Panc1 (cell line): Measurements from ENCODE around the gene KRI1. TPM values are rescaled to one million over a fixed set of nuclear protein-coding genes. Genes with fewer than 3 reads are reported as not detected.

Experiments
- ATAC-seq: fragments of 200-7000 bp; cut with Tn5 transposase; 2 replicates; pipeline ENCODE4 v1.9.1; 2020; ENCODE audit warnings: mild to moderate bottlenecking, moderate library complexity
- BruUV-seq: library from RNA; stranded (reverse); fragments of 400-500 nt; replicated peaks from 2 replicates; lab custom pipeline; 2021; lab: Mats Ljungman, UMichigan
- CTCF ChIA-PET: fragments of 300-600 bp; sonication (Branson Sonifier 250); formaldehyde crosslinking; loops from one replicate; lab custom pipeline; 2022; ENCODE audit warnings: antibody characterized with exemption; lab: Charles Lee
- POLR2A ChIA-PET: fragments of 300-600 bp; sonication (Branson Sonifier 250); formaldehyde crosslinking; loops from one replicate; lab custom pipeline; 2022; ENCODE audit warnings: antibody characterized with exemption; lab: Charles Lee
- DNase-seq: peaks from one replicate; pipeline ENCODE4 v3.0.0-alpha.2; 2010; ENCODE audit warnings: low read depth, low spot score
- H3K27ac ChIP-seq: 2 replicates; pipeline ENCODE4 v1.5.1; 2011; ENCODE audit warnings: mild to moderate bottlenecking, low read length, inconsistent platforms
- H3K27me3 ChIP-seq: fragments of 200-500 bp; sonication (Bioruptor generic); 2 replicates; pipeline ENCODE4 v1.6.0; 2014; ENCODE audit warnings: low read length, inconsistent platforms; ENCODE audit not compliant: control insufficient read depth, insufficient read depth
- H3K36me3 ChIP-seq: fragments of 200-500 bp; sonication (Bioruptor generic); 2 replicates; pipeline ENCODE4 v1.5.1; 2014; ENCODE audit warnings: inconsistent platforms, mild to moderate bottlenecking, low read length, moderate library complexity; ENCODE audit not compliant: control insufficient read depth, insufficient read depth
- H3K4me1 ChIP-seq: 2 replicates; pipeline ENCODE4 v1.5.1; 2011; ENCODE audit warnings: inconsistent platforms, mild to moderate bottlenecking, low read length, moderate library complexity; ENCODE audit not compliant: control insufficient read depth, insufficient read depth
- H3K4me3 ChIP-seq, 2 experiments: 2 replicates each; pipeline ENCODE4 v1.5.1; 2011 to 2012; ENCODE audit warnings: low read depth in 2 of 2, low read length in 2 of 2, mild to moderate bottlenecking in 2 of 2, inconsistent platforms in 1 of 2, moderate library complexity in 1 of 2
- H3K9me3 ChIP-seq: fragments of 200-500 bp; sonication (Bioruptor generic); 2 replicates; pipeline ENCODE4 v1.5.1; 2014; ENCODE audit warnings: low read depth, mild to moderate bottlenecking, inconsistent platforms, low read length, moderate library complexity; ENCODE audit not compliant: control insufficient read depth, insufficient read depth
- CTCF ChIP-seq: fragments of 450-650 bp; IDR thresholded peaks from 2 replicates; pipeline ENCODE4 v1.5.1; 2017; ENCODE audit warnings: mild to moderate bottlenecking
- POLR2AphosphoS5 ChIP-seq: IDR thresholded peaks from 2 replicates; pipeline ENCODE4 v1.6.1; 2012; ENCODE audit warnings: mild to moderate bottlenecking, low read depth, low read length, moderate library complexity
- REST ChIP-seq, 2 experiments: IDR thresholded peaks; 2 replicates each; pipeline ENCODE4 v1.6.1; 2011 to 2012; ENCODE audit warnings: low read depth in 2 of 2, control low read depth in 1 of 2, low read length in 1 of 2, mild to moderate bottlenecking in 1 of 2, moderate library complexity in 1 of 2; ENCODE audit not compliant: insufficient read depth in 1 of 2
- SIN3A ChIP-seq: IDR thresholded peaks from 2 replicates; pipeline ENCODE4 v1.6.1; 2012; ENCODE audit warnings: low read depth, mild to moderate bottlenecking, low read length, moderate library complexity, borderline replicate concordance; ENCODE audit not compliant: insufficient read depth
- TCF7L2 ChIP-seq: IDR thresholded peaks from 2 replicates; pipeline ENCODE4 v1.6.1; 2011; ENCODE audit warnings: mild to moderate bottlenecking, low read depth, low read length, inconsistent platforms
- in situ Hi-C: cut with HindIII; loops from 2 replicates; pipeline ENCODE4 v1.10.0; 2016; ENCODE audit warnings: low sequenced_read_pairs, low pct_unique_long_range_greater_than_20kb
- intact Hi-C: fragments of 100-400 bp; cut with micrococcal nuclease; formaldehyde crosslinking; loops from one replicate; pipeline ENCODE4 v1.10.0; 2022; ENCODE audit not compliant: unreplicated experiment
- total RNA-seq: library from RNA; stranded (reverse); gene quantifications from one replicate; pipeline ENCODE4 v1.2.1, GENCODE V29; 2021; ENCODE audit not compliant: unreplicated experiment

The KRI1 gene
- total RNA-seq, 1 experiment from 2014 or later, result 34.5 TPM

GRCh38 chr19:10593148-10593547 lies 27.3 kb upstream of the KRI1 start:
- intact Hi-C loops, result no loop called here
- POLR2A ChIA-PET, result no interaction called here
- BruUV-seq, result no TSS peak
- Histone ChIP-seq H3K4me1 (no peaks in the 10 kb centered on the region), H3K9me3 (no peaks in the 10 kb centered on the region), H3K27me3 (no peaks in the 10 kb centered on the region), H3K4me3 (no peak overlapping the region), H3K27ac (no peak overlapping the region), H3K36me3 (no peaks in the 10 kb centered on the region)
- CTCF ChIA-PET, result no interaction called here
- TF ChIP-seq POLR2AphosphoS5 (no peak), TCF7L2 (no peak), CTCF (no peak), SIN3A (no peak), REST (IDR thresholded peaks at IDR 0.05; ENCODE audit: insufficient read depth in 1 of 2, low read depth in 2 of 2, low read length in 1 of 2) (no peak)
- ATAC-seq (no peak), DNase-seq (no peak)
- in situ Hi-C loops, result no loop called here

GRCh38 chr19:10587839-10588150 lies 22.0 kb upstream of the KRI1 start:
- ATAC-seq, result no peak

More at GRCh38 chr19:10587839-10588150, 22.0 kb upstream of the KRI1 start:
- Histone ChIP-seq H3K27me3 (no peaks in the 10 kb centered on the region), H3K4me1 (no peaks in the 10 kb centered on the region), H3K9me3 (no peaks in the 10 kb centered on the region), H3K36me3 (no peaks in the 10 kb centered on the region; the same call in 1 of the 2 replicates), H3K27ac (no peak overlapping the region), H3K4me3 (no peak overlapping the region)
- ChIA-PET POLR2A (no interaction called here), CTCF (no interaction called here)
- TF ChIP-seq TCF7L2, result no peak
- no peak for TF ChIP-seq CTCF
- TF ChIP-seq REST (IDR thresholded peaks at IDR 0.05; ENCODE audit: insufficient read depth in 1 of 2, low read depth in 2 of 2, low read length in 1 of 2), result no peak
- no peak for TF ChIP-seq SIN3A
- TF ChIP-seq POLR2AphosphoS5, result no peak
- BruUV-seq, result no TSS peak
- in situ Hi-C loops (no loop called here), intact Hi-C loops (no loop called here)
- no peak for DNase-seq
